Caki2 (cell line): ENCODE data around the gene RAD23A. TPM values are rescaled to one million over a fixed set of nuclear protein-coding genes. Genes with fewer than 3 reads are reported as not detected.
"Not testable (repeated sequence)": the region's sequence is repeated elsewhere in the genome, so short reads cannot be mapped to it uniquely, and the experiment has no call there.

Source experiments
- DNase-seq: peaks from one replicate; pipeline ENCODE4 v3.0.0-alpha.2; 2015; ENCODE audit warnings: low read depth
- in situ Hi-C: cut with HindIII; loops from 2 replicates; pipeline ENCODE4 v1.10.0; 2016; ENCODE audit warnings: low sequenced_read_pairs, low pct_unique_long_range_greater_than_20kb, mixed read lengths
- total RNA-seq: library from RNA; depleted of rRNA; stranded (reverse); fragments of >200 nt; shearing (Covaris generic); gene quantifications from 2 replicates; pipeline ENCODE4 v1.2.3, GENCODE V29; 2014; ENCODE audit warnings: low replicate concordance

RAD23A gene
- total RNA-seq, 1 experiment from 2014 or later = 217 TPM

DNA sequence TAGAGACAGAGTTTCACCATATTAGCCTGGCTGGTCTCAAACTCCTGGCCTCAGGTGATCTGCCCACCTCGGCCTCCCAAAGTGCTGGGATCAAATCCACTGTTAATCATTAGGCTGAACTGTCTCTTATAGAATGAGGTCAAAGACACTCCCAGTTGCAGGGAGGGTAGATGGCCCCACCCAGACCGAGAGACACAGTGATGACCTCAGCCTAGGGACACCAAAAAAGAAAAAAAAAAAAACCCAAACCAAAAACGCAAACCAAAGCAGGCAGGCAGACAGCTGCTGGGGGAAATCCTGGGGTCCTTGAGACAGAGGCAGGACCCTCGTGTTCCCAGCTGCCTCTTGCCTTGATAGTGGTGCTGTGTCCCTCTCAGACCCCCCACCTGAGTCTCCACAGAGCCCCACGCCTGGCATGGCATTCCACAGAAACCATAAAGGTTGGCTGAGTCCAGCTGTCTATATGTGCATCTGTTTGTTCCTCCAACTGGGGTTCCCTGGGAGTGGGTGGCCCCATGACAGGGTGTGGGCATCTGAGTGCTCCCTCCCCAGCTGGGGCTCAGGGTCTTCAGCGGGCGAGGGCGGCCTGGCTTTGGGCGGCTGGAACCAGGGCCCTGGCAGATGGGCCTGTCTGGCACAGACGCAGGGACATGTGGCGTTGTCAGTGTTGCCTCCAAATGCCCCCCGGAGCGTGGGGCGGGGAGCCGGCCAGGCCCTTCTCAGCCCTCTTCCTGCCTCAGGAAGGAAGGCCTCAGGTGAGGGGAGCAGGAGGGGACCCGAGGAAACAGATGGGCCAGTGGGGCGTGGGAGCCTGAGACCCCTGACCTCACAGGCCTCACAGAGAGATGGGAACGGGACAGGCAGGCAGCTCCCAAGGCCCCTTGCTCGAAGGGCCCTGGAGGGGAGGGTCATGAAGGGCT is 28.9 kb downstream of the RAD23A start:
- in situ Hi-C loops = no loop called here
- no peak for DNase-seq

- no peak for DNase-seq
Measured at GRCh38 chr19:12975221-12975741, 29.6 kb downstream of the RAD23A start.

GRCh38 chr19:12976109-12976508 is 30.4 kb downstream of the RAD23A start:
- DNase-seq, in situ Hi-C loops: not testable (repeated sequence)

More at GRCh38 chr19:12975221-12975741, 29.6 kb downstream of the RAD23A start:
- in situ Hi-C loops = no loop called here

DNA sequence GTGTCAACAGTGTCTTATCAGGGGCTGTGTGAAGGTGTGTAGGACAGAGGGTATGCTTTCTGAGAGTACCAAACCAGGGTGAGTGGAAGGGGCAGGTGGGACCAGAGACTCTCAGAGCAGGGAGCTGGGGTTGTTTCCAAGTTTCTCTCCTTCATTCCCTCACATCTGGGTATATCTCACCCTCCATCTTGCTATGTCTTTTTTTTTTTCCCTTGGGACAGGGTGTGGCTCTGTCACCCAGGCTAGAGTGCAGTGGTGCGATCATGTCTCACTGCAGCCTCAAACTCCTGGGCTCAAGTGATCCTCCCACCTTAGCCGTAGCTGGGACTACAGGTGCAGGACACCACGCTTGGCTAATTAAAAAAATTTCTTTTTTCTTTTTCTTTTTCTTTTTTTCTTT is 34.3 kb downstream of the RAD23A start:
- in situ Hi-C loops = no loop called here
- DNase-seq = no peak

DNA sequence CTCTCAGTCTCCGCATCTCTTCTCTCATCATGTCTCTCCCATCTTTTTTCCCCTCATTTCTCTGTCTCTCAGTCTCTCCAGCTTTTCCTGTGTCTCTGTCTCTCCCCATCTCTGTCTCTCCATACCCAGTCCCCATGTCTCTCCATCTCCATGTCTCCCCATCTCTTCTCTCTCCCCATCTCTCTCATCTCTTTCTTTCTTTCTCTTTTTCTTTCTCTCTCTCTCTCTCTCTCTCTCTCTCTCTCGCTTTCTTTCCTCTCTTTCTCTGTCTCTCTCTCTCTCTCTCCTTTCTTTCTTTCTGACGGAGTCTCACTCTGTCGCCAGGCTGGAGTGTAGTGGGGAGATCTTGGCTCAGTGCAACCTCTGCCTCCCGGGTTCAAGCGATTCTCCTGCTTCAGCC is 37.0 kb downstream of the RAD23A start:
- no peak for DNase-seq
- in situ Hi-C loops = no loop called here

DNA sequence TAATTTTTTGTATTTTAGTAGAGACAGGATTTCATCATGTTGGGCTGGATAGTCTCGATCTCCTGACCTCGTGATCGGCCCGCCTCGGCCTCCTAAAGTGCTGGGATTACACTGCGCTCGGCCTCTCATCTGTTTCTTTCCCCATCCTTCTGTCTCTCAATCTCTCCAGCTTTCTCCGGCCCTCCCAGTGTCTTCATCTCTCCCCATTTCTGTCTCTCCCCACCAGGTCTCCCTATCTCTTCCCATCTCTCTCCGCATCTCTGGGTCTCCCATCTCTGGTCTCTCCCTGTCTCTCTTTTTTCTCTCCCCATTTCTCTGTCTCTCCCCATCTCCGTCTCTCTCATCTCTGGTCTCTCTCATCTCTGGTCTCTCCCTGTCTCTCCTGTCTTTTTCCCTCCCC is 37.4 kb downstream of the RAD23A start:
- in situ Hi-C loops = no loop called here
- no peak for DNase-seq

DNA sequence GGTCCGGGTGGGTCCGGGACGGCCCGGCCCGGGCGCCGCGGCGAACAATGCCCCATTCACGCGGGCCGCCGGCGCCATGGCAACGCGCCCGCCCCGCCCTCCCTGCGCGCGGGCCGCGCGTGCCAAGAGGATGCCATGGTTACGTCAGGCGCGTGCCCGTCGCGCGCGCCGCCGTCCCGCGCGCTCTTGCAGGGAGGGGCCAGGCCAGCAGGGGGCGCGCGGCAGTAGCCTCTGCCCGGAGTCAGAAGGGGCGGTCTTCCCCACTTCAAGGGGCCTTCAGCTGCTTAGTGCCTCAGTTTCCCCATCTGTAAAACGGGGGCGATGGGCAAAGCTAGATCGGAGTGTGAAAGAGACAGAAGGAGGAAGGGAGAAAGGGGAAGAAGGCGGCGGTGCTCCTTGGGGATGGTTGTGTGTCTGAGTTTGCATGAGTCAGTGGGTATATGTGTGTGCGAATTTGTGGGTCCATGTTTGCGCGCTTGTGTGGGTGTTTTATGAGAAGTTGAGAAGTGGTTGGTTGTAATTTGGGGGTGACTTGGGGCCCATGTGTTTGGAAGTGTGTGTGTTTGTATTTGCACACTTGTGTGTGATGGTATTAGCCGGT is 38.0 kb downstream of the RAD23A start:
- in situ Hi-C loops = no loop called here
- DNase-seq = peak; percentile 82

GRCh38 chr19:12984143-12984627 is 38.5 kb downstream of the RAD23A start:
- DNase-seq = no peak
- in situ Hi-C loops = no loop called here

DNA sequence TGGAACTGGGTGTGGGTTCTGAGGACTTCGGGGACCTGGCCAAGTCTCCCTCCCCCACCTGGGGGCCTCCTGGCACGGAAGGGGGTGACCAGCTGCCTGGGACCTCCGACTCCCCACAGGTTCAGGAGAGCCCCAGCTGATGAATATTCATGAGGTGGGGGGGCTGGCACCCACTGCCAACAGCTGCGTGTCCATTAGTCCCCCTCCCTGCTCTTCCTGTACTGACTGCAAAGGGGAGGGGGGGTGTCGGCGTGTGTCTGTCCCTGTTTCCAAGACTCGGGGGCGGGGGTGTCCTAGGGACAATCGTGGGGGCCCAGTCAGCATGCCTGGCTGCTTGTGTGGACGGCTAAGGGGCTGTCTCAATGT is 39.0 kb downstream of the RAD23A start:
- in situ Hi-C loops = no loop called here
- DNase-seq = no peak

GRCh38 chr19:12985049-12985776 is 39.6 kb downstream of the RAD23A start:
- DNase-seq = peak; percentile 77

GRCh38 chr19:12986726-12987125 is 41.1 kb downstream of the RAD23A start:
- in situ Hi-C loops = no loop called here
- DNase-seq = no peak

More at GRCh38 chr19:12985049-12985776, 39.6 kb downstream of the RAD23A start:
- in situ Hi-C loops = no loop called here

DNA sequence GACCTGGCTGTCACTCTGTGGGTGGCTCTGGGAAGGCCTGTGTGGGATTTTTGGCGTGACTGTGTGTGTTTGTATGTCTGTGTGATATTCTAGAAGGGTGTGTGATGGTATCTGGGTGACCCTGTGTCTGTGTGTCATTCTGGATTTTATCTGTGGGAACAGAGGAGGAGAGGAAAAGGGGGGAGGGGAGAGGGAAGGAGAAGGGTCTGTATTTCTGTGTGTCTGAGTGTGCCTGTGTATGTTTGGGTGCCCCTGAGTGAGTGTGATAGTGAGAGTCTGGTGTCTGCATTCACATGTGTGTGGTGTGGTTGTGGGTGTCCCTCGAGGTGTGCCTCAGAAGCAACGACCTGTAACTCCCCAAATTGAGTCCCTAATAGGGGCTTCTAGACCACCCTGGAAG is 41.5 kb downstream of the RAD23A start:
- DNase-seq = no peak
- in situ Hi-C loops = no loop called here

DNA sequence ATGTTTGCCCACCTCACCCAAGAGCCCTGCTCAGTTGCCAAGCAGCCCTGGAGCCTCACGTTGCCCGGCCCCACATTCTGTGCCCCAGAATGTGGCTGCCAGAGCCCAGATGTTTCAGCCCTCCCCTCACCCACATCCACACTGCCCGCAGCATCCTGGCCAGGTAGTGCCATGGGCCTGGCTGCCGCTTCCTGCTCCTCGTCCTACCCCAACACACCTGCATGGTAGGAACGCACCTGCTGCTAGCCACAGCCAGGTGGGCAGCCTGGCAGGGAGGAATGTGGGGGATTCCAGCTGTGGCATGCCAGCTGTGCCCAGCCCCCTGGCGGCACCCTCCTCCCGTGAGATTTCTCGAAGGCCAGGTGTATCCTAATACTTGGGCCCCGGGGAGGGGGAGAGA is 42.1 kb downstream of the RAD23A start:
- DNase-seq = no peak
- in situ Hi-C loops = no loop called here

DNA sequence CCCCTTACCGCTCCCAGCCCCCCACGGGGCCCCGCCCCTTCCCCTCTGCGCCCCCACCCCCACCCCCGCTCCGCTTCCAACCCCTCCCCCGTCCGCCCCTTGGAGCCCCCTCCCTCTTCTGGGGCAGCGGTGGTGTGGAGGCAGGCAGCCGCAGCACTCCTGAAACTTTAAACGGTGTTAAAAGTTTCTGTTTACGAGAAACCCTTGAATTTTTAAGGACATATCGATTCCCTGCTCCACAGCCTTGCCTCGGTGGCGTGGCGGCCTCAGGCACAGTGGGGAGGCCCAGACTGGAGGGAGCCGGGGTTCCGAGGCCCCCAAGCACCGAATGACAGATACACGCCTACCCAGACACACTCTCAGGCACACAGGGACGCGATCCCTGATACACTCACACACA is 44.8 kb downstream of the RAD23A start:
- in situ Hi-C loops = no loop called here
- no peak for DNase-seq

DNA sequence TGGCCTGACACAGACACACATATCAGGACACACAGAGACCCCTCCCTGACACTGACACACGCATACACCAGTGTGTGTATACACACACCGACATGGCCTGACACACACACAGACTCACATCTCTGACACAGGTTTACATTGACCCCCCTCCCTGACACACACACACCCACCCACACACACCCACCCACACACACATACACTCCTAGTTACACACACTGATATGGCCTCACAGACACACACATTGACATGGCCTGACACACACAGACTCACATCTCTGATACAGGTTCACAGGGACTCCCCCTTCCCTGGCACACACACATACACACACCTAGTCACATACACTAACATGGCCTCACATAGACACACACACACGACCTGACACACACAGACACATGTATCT is 45.2 kb downstream of the RAD23A start:
- in situ Hi-C loops = no loop called here
- no peak for DNase-seq

DNA sequence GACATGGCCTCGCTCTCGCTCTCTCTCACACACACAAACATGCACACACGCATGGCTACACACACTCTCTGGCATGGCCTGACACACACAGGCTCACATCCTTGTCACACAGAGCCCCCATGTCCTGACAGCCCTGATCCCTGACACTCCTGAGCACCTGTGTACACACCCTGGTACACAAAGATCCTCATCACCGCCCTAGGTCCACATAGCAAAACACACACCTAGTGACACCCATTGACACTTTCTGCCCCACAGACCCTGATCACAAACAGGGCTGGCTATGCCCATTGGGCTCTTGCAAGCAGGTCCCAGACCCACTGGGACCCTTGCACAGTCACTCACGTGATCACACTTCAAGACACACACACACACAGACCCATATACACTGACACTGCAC is 45.6 kb downstream of the RAD23A start:
- in situ Hi-C loops = no loop called here
- no peak for DNase-seq

DNA sequence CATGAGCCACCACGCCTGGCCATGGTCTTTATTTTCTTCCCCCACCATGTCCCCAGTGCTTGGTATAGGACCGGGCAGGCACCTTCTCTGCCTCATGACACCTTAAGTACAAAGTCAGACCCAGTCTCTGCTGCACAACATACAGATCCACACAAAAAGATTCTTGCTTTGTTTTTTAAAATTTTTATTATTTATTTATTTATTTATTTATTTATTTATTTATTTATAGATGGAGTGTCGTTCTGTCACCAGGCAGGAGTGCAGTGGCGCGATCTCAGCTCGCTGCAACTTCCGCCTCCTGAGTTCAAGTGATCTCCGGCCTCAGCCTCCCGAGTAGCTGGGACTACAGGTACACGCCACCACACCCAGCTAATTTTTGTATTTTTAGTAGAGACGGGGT is 47.1 kb downstream of the RAD23A start:
- DNase-seq = no peak
- in situ Hi-C loops = no loop called here

DNA sequence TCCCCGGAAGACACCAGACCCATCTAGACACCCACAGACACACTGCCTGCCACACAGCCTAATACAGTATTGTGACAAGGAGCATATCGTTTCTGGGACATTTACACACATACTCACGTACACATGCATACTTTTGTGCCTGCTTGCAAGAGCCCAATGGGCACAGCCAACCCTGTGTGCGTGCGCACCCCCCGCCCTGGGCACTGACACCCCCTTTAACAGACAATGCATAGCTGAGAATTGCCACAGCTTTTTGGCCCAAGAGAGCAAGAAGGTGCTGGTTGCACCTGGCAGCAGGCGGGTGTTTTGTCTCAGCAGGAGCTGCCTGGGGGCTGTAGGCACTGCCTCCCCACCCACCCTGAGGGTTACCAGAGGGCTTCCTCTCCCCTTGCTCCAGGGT is 47.9 kb downstream of the RAD23A start:
- in situ Hi-C loops = no loop called here
- no peak for DNase-seq
